Smooth muscle cell (in vitro differentiated cells): ENCODE measurements around the gene HOXC10. TPM values are rescaled to one million over a fixed set of nuclear protein-coding genes. Genes with fewer than 3 reads are reported as not detected.

ENCODE experiments used
- DNase-seq: peaks from one replicate; lab custom pipeline; 2025; ENCODE audit not compliant: unreplicated experiment; lab: John Stamatoyannopoulos, UW
- H2AFZ ChIP-seq: fragments of 200-600 bp; sonication (generic); 2 replicates; pipeline ENCODE4 v1.6.0; 2016; ENCODE audit warnings: antibody characterized with exemption, low read depth, mild to moderate bottlenecking
- H3F3A ChIP-seq: fragments of 200-600 bp; sonication (generic); 2 replicates; pipeline ENCODE4 v1.6.0; 2017; ENCODE audit warnings: antibody characterized with exemption, low read depth
- H3K27ac ChIP-seq: fragments of 200-600 bp; sonication (generic); 2 replicates; pipeline ENCODE4 v1.5.1; 2016; ENCODE audit warnings: low read depth, mild to moderate bottlenecking
- H3K27me3 ChIP-seq: fragments of 200-600 bp; sonication (generic); 2 replicates; pipeline ENCODE4 v1.6.1; 2016; ENCODE audit warnings: low read depth, mild to moderate bottlenecking
- H3K36me3 ChIP-seq: fragments of 200-600 bp; sonication (generic); 2 replicates; pipeline ENCODE4 v1.5.1; 2016; ENCODE audit warnings: low read depth
- H3K4me1 ChIP-seq: fragments of 200-600 bp; sonication (generic); 2 replicates; pipeline ENCODE4 v1.5.1; 2016; ENCODE audit warnings: low read depth
- H3K4me2 ChIP-seq: fragments of 200-600 bp; sonication (generic); 2 replicates; pipeline ENCODE4 v1.6.0; 2016; ENCODE audit warnings: mild to moderate bottlenecking
- H3K4me3 ChIP-seq: fragments of 200-600 bp; sonication (generic); 2 replicates; pipeline ENCODE4 v1.5.1; 2016; ENCODE audit warnings: mild to moderate bottlenecking
- H3K79me2 ChIP-seq: fragments of 200-600 bp; sonication (generic); 2 replicates; pipeline ENCODE4 v1.6.0; 2016; ENCODE audit warnings: low read depth, mild to moderate bottlenecking
- H3K9ac ChIP-seq: fragments of 200-600 bp; sonication (generic); 2 replicates; pipeline ENCODE4 v1.6.0; 2016; ENCODE audit warnings: low read depth
- H3K9me3 ChIP-seq: fragments of 200-600 bp; sonication (generic); replicated peaks from 2 replicates; pipeline ENCODE4 v1.5.1; 2016; ENCODE audit warnings: low read depth
- H4K20me1 ChIP-seq: fragments of 200-600 bp; sonication (generic); 2 replicates; pipeline ENCODE4 v1.6.0; 2016; ENCODE audit warnings: low read depth
- CTCF ChIP-seq: fragments of 200-600 bp; sonication (generic); IDR thresholded peaks from 2 replicates; pipeline ENCODE4 v1.5.1; 2017; ENCODE audit warnings: borderline replicate concordance, mild to moderate bottlenecking, antibody characterized with exemption; ENCODE audit not compliant: insufficient read depth, poor library complexity, severe bottlenecking
- WGBS: methylation state at CpG from one replicate; pipeline ENCODE4 v1.1.7; 2016; ENCODE audit warnings: low lambda C conversion rate; 5-methylcytosine and 5-hydroxymethylcytosine counted together
- polyA plus RNA-seq: library from polyadenylated mRNA; unstranded; fragments of >200 nt; fragmentation: Nextera tagmentation; extraction: Ambion mirVana; gene quantifications from 2 replicates; pipeline ENCODE4 v1.2.1, GENCODE V29; 2016
- total RNA-seq: library from RNA; depleted of rRNA; stranded (reverse); fragments of >200 nt; gene quantifications from 2 replicates; pipeline ENCODE4 v1.2.3, GENCODE V29; 2014

HOXC10 gene
- total and polyA plus RNA-seq, 2 experiments from 2014 or later, result 0.66 TPM; not detected in 1

- TF ChIP-seq CTCF, result no peak
- Histone ChIP-seq H3K27ac (no peak overlapping the region), H3K4me3 (peak overlapping the region; percentile 20), H2AFZ (no peak overlapping the region), H4K20me1 (no peaks in the 10 kb centered on the region), H3F3A (no peaks in the 10 kb centered on the region), H3K79me2 (no peaks in the 10 kb centered on the region), H3K9me3 (no peaks in the 10 kb centered on the region), H3K4me2 (no peak overlapping the region), H3K4me1 (peaks cover 4% of the 10 kb centered on the region), H3K9ac (no peak overlapping the region), H3K36me3 (no peaks in the 10 kb centered on the region), H3K27me3 (peaks cover 100% of the 10 kb centered on the region)
- no peak for DNase-seq
- 19% methylated on average over 11 of the region's 11 CpGs for WGBS
Observed at GRCh38 chr12:53977596-53978445, 7.1 kb upstream of the HOXC10 start.

DNA sequence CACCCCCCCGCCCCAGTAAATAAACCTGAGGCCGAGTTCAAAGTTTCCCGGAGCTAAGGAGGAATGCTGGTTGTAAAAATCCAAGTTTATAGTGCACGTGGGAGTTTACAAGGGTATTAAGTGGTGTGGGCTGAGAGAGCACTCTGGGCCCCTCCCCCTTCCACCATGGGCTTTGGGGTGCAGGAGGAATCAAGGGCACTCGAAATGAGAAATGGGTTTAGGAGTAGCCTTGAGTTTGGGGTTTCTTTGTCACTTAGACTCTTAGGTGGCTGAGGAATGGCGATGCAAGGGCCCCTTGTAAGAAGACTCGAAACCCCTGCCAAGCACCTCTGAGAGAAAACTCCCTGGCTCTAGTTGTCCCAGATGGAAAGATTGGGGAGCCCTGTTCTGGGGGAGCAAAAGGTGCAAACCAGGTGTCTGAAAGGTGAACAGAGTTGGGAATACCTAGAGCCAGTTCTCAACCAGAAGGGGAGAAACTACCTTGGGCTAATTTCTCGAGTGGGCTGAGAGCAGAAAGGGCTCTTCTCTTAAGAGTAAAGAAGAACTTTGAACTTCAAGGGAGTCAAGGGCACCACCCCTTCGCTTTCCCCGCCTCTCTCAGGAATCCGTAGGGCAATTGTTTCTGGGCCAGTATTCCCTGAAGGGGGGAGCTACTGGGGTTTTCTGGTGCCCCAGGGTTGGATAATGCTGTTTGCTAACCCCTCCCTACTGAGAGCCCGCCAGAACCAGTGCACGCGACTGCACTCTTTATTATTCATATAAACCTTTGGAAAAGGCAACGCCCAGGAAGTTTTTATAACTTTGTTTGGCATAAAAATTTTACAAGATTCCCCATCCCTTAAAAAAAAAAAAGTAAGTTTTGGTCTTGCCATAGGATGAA is 6.2 kb upstream of the HOXC10 start:
- Histone ChIP-seq H3K79me2 (no peaks in the 10 kb centered on the region), H3K9ac (no peak overlapping the region), H3K4me1 (peaks cover 4% of the 10 kb centered on the region), H3K4me2 (no peak overlapping the region), H3K27me3 (peaks cover 100% of the 10 kb centered on the region), H4K20me1 (no peaks in the 10 kb centered on the region), H3F3A (no peaks in the 10 kb centered on the region), H3K27ac (no peak overlapping the region), H3K9me3 (no peaks in the 10 kb centered on the region), H3K4me3 (no peak overlapping the region), H3K36me3 (no peaks in the 10 kb centered on the region), H2AFZ (no peak overlapping the region)
- TF ChIP-seq CTCF, result no peak
- WGBS, result 19% methylated on average over 15 of the region's 15 CpGs
- DNase-seq, result no peak

DNA sequence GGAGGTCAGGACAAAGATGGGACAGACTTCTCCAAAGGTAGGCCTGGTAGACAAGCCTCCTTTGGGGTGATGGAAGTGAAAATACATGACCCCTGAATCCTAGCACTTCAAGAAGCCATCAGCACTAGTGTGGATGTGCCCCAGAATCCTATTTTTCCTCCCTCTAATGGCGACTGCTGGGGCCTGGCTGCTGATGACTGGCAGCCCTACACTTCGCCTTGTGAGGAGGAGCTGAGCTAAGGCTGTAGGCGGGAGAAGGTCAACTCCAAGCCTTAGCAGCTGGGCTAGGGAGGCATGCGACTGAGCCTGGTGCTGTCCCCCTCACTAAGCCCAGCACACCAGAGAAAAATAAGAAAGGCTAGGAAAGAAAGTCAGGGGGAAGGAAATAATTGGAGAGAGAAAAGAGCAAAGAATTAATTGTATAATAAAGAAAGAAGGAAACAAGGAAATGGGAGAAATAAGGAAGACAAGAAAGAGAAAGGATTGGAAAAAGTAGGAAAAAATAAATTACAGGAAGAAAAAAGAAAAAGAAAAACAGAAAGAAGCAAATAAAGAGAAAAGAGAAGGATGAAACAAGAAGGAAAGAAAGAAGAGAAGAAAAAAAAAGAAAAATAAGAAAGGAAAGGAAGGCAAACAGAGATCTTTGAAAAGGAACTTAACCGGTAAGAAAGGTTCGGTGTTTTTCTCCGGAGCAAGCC is 4.7 kb upstream of the HOXC10 start:
- H2AFZ ChIP-seq, result no peak overlapping the region

More for the DNA sequence above, 4.7 kb upstream of the HOXC10 start:
- Histone ChIP-seq H3K9me3 (no peaks in the 10 kb centered on the region), H3K36me3 (no peaks in the 10 kb centered on the region), H4K20me1 (no peaks in the 10 kb centered on the region), H3F3A (no peaks in the 10 kb centered on the region), H3K4me2 (no peak overlapping the region), H3K4me3 (no peak overlapping the region), H3K79me2 (no peaks in the 10 kb centered on the region), H3K27me3 (peaks cover 100% of the 10 kb centered on the region), H3K27ac (no peak overlapping the region), H3K4me1 (peaks cover 2% of the 10 kb centered on the region), H3K9ac (no peak overlapping the region)
- 36% methylated on average over 7 of the region's 7 CpGs for WGBS
- no peak for TF ChIP-seq CTCF
- no peak for DNase-seq
